ENCODE measurements around the gene DYNC1I1.

DYNC1I1 gene

DNA sequence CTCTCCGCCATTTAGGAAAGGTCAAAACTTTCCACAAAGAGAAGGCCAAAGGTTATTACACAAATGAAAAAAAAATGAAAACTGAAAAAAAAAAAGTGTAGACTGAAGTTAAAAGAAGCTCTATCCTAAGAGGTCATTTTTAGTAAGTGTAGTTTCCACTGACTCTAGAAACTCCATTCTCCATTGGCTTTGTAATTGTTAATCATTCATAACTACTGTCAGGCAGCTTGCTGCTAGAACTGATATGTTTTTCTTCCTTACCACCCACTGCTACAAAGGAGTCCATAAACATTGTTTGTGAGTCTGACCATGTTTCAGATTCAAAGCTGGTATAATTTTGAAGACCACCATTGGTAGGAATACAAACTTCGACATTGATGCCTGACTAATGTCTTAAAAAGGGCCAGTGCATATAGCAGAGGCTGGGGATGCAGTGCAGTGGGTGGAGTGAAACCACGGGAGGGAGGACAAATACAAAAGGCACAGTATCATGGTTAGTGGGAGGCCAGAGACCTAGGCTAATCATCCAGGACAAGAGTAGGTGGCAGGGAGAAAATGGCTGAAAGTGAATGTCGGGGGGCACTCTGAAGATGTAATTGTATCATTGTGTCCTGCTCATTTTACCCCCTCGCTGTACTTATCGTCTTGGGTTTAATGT is 16.9 kb upstream of the DYNC1I1 start:
- H3K9me3 ChIP-seq (replicated peaks in 1 of 11): no peaks in the 10 kb centered on the region
- no peak overlapping the region for H3K4me3 ChIP-seq
- no peaks in the 10 kb centered on the region for H3K27me3 ChIP-seq
- no peaks in the 10 kb centered on the region for H3K4me1 ChIP-seq
- no peak overlapping the region for H3K9ac ChIP-seq
- no peaks in the 10 kb centered on the region for H3K36me3 ChIP-seq
- no peak for TF ChIP-seq Cebpa-rat (IDR thresholded peaks at IDR 0.05)
- no peaks in the 10 kb centered on the region for H4K20me1 ChIP-seq
- no peak overlapping the region for H3K4me2 ChIP-seq
- H3K27ac ChIP-seq: no peak overlapping the region

DNA sequence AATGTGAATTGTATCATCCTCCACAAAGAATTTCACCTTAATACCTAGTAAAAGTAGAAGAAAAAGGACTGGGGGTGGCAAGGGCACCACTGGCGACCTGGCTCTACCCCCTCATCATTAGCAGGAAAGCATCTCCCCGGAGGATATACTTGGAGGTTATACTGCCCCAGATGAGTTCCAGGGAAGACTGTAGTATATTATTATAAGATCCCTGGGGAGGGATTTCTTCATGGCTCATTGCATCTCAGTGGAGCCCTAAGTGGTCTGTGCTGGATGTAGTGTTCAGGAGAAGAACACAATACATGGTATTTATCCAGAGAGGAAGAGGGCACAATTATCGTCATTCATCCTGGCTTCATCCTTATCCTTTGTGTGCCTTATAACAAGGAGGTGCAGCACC is 14.2 kb upstream of the DYNC1I1 start:
- Histone ChIP-seq H3K4me2 (0 out of 22 replicates have a peak overlapping the region, but pooled peaks of 1 of the 11 experiments have one; percentile 9), H3K9ac (no peak overlapping the region), H3K27ac (no peak overlapping the region), H3K4me3 (no peak overlapping the region), H3K4me1 (no peaks in the 10 kb centered on the region), H3K9me3 (replicated peaks in 1 of 11) (no peaks in the 10 kb centered on the region), H4K20me1 (no peaks in the 10 kb centered on the region), H3K27me3 (no peaks in the 10 kb centered on the region), H3K36me3 (no peaks in the 10 kb centered on the region)
- TF ChIP-seq Cebpa-rat (IDR thresholded peaks at IDR 0.05): no peak

DNA sequence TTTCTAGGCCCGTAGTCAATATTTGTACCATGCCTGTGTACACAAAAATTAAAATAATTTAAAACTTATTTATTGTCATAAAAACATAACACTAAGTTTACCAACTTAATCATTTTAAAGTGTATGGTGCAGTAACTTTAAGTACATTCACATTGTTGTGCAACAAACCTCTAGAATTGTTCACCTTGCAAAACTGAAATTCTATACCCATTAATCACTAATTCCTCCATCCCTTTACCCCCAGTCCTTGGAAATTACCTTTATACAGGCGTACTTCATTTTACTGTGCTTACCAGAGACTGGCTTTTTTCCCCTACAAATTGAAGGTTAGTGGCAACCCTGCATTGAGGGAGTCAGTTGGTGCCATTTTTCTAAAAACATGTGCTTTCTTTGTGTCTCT is 6.3 kb upstream of the DYNC1I1 start:
- Histone ChIP-seq H3K27me3 (no peaks in the 10 kb centered on the region), H3K4me3 (no peak overlapping the region)
- no peak for TF ChIP-seq Cebpa-rat (IDR thresholded peaks at IDR 0.05)

DNA sequence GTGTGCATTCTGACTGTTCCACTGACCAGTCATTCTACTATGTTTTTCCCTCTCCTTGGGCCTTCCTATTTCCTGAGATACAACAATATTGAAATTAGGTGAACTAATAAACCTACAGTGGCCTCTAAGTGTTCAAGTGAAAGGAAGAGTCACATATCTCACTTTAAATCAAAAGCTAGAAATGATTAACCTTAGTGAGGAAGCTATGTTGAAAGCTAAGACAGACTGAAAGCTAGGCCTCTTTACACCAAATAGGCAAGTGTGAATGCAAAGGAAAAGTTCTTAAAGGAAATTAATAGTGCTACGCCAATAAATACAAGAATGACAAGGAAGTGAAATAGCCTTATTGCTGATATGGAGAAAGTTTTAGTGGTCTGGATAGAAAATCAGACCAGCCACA is 5.7 kb upstream of the DYNC1I1 start:
- H3K9me3 ChIP-seq (replicated peaks in 1 of 11): no peaks in the 10 kb centered on the region
- no peaks in the 10 kb centered on the region for H3K4me1 ChIP-seq
- H4K20me1 ChIP-seq: no peaks in the 10 kb centered on the region
- H3K36me3 ChIP-seq: no peaks in the 10 kb centered on the region
- no peak for TF ChIP-seq Cebpa-rat (IDR thresholded peaks at IDR 0.05)
- H3K4me2 ChIP-seq: no peak overlapping the region
- H3K27ac ChIP-seq: no peak overlapping the region
- H3K27me3 ChIP-seq: no peaks in the 10 kb centered on the region
- H3K9ac ChIP-seq: no peak overlapping the region
- H3K4me3 ChIP-seq: no peak overlapping the region

More for the DNA sequence above, 6.3 kb upstream of the DYNC1I1 start:
- Histone ChIP-seq H4K20me1 (no peaks in the 10 kb centered on the region), H3K9me3 (replicated peaks in 1 of 11) (no peaks in the 10 kb centered on the region), H3K4me1 (no peaks in the 10 kb centered on the region), H3K4me2 (no peak overlapping the region), H3K9ac (no peak overlapping the region), H3K27ac (no peak overlapping the region), H3K36me3 (no peaks in the 10 kb centered on the region)

DNA sequence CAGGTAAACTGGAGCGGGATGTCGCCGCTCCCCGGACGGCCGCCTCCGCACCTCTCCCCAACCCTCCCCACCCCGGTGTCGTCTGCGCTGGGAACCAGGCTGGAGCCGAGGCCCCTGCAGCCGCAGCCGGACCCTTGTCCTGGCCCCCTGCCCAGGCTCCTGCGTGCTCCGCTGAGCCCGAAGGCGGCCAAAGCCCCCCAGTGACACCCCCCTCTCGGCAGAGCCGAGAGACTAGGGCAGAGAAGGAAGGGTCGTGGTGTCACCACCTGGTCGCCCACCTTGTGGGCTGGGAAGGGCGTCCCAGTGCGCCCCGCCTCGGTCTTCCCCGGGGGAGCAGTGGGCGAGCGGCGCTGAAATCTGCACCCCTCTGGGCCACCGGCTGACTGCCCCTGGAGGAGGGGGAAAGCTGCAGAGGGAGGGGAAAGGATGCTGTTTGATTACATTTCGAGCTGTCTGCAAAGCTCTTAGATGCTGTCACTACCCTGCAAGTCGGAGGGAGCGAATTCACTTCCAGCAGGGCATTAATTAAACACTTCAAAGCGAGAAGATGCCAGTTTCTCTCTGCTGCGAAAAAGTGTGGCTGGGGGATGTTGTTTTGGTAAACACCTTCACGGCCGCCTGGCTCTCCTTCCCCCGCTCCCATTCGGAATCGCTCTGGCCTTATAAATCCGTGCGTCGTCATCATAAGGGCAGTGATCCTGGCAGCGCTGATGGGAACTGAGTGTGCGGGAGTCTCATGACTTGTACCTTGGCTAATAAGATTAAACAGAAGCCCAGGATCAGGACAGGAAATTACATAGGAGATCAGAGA is 622 bp downstream of the DYNC1I1 start:
- Histone ChIP-seq H3K4me1 (peaks cover 0 to 44% (median 40%) of the 10 kb centered on the region in 10 experiments; a peak in 17 of 20 replicates), H3K9me3 (replicated peaks in 1 of 11) (no peaks in the 10 kb centered on the region), H4K20me1 (peaks cover 0 to 4% (median 0%) of the 10 kb centered on the region in 11 experiments; a peak in 3 of 22 replicates), H3K27ac (peak overlapping the region in 10 of 11 experiments; percentile 8 to 71 (median 64); a peak in 17 of 22 replicates), H3K9ac (peak overlapping the region; percentile 51 to 80 (median 72); a peak in 21 of 22 replicates), H3K36me3 (no peaks in the 10 kb centered on the region), H3K27me3 (peaks cover 0 to 9% (median 0%) of the 10 kb centered on the region in 11 experiments; a peak in 1 of 22 replicates), H3K4me2 (peak overlapping the region; percentile 91 to 99 (median 97)), H3K4me3 (peak overlapping the region; percentile 53 to 80 (median 74))
- no peak for TF ChIP-seq Cebpa-rat (IDR thresholded peaks at IDR 0.05)

DNA sequence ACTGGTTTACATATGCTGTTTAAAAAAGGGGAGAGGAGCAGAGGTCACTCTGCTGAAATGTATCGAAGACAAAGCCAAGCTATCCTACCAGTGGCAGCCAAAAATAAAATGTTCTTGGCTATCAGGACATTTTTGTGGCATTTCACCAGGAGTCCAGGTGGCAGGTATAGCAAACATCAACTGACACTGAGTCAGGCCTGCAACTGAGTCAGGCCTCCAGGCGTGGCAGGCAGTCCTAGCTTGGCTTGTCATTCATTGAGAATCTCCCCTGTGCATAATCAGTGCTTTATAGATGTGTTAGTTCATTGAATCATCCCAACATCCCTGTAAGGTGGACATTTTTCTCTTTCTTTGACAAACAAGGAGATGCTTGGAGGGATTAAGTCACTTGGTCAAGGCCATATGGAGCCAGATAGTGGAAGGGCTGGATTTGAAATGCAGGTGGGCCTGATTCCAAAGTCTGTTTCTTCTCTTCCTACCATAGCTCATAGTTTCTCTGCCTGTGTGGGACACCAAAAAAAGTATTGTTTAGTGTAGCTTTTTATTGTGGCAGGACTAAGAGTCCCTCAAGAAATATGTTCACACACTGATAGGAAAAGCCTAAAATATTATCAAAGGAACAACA is 4.3 kb downstream of the DYNC1I1 start:
- TF ChIP-seq Cebpa-rat (IDR thresholded peaks at IDR 0.05): no peak
- H3K27ac ChIP-seq: no peak overlapping the region
- peaks cover 0 to 44% (median 40%) of the 10 kb centered on the region in 10 experiments; a peak in 17 of 20 replicates for H3K4me1 ChIP-seq
- no peaks in the 10 kb centered on the region for H3K9me3 ChIP-seq (replicated peaks in 1 of 11)
- H3K27me3 ChIP-seq: peaks cover 0 to 9% (median 0%) of the 10 kb centered on the region in 11 experiments; a peak in 1 of 22 replicates
- H3K9ac ChIP-seq: 0 out of 22 replicates have a peak overlapping the region, but pooled peaks of 1 of the 11 experiments have one; percentile 6
- H3K36me3 ChIP-seq: no peaks in the 10 kb centered on the region
- H3K4me2 ChIP-seq: peak overlapping the region in 9 of 11 experiments; percentile 30 to 71 (median 63); a peak in 18 of 22 replicates
- H4K20me1 ChIP-seq: peaks cover 0 to 4% (median 0%) of the 10 kb centered on the region in 11 experiments; a peak in 3 of 22 replicates
- no peak overlapping the region for H3K4me3 ChIP-seq

DNA sequence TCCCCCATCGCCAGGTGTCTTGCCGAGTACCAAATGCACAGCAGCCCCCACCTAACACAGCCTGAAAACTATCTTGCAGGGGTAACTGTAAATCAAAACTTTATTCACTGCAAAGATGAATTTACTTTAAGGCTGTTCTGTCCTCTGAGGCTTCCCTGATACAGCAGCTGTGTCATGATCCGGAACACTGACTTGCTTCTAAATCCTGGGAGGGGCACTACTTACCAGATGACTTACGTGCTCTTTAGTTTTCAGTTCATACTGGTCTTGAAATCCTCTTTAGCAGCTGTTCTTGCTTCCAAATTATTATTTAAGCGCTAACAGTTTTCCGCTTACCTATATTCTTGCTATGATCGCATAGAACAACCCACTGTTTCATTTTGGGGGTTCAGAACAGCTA is 4.9 kb downstream of the DYNC1I1 start:
- H3K27ac ChIP-seq: no peak overlapping the region
- H3K4me2 ChIP-seq: peak overlapping the region in 9 of 11 experiments; percentile 30 to 71 (median 63); a peak in 18 of 22 replicates
- H4K20me1 ChIP-seq: peaks cover 0 to 4% (median 0%) of the 10 kb centered on the region in 11 experiments; a peak in 3 of 22 replicates
- peak overlapping the region in 1 of 11 experiments; percentile 6; a peak in 1 of 22 replicates for H3K9ac ChIP-seq
- 0 out of 22 replicates have a peak, but pooled peaks cover 0 to 3% (median 0%) of the 10 kb centered on the region in 11 experiments for H3K9me3 ChIP-seq (replicated peaks in 1 of 11)
- no peak overlapping the region for H3K4me3 ChIP-seq
- no peak for TF ChIP-seq Cebpa-rat (IDR thresholded peaks at IDR 0.05)
- no peaks in the 10 kb centered on the region for H3K36me3 ChIP-seq
- H3K27me3 ChIP-seq: peaks cover 0 to 9% (median 0%) of the 10 kb centered on the region in 11 experiments; a peak in 1 of 22 replicates
- H3K4me1 ChIP-seq: peaks cover 0 to 44% (median 40%) of the 10 kb centered on the region in 10 experiments; a peak in 17 of 20 replicates

DNA sequence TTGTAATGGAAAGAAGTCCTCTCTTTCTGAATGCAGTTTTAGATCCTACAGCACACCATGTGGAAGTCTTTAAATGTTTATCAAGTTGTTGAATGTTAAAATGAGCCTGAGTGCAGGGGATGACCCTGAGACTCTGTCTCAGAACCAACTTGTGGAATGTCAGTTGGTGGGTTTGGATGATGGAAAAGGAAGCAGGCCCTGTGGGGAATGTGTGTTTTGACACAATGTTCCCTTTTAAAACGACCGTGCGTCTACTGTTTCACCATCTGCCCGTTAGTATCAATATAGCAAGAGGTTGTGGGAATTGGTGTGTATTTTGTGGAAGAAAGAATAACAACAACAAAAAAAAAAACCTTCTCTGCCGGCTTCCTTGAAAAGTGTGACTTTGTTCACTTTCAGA is 8.3 kb downstream of the DYNC1I1 start:
- H3K9me3 ChIP-seq (replicated peaks in 1 of 11): peaks cover 0 to 9% (median 0%) of the 10 kb centered on the region in 11 experiments; a peak in 6 of 22 replicates
- no peak overlapping the region for H3K4me3 ChIP-seq
- H3K27ac ChIP-seq: no peak overlapping the region
- no peak overlapping the region for H3K4me2 ChIP-seq
- H3K27me3 ChIP-seq: no peaks in the 10 kb centered on the region
- H3K4me1 ChIP-seq: peaks cover 0 to 22% (median 19%) of the 10 kb centered on the region in 10 experiments; a peak in 16 of 20 replicates
- no peak overlapping the region for H3K9ac ChIP-seq
- no peaks in the 10 kb centered on the region for H3K36me3 ChIP-seq
- H4K20me1 ChIP-seq: no peaks in the 10 kb centered on the region; a peak in 2 of 22 replicates
- no peak for TF ChIP-seq Cebpa-rat (IDR thresholded peaks at IDR 0.05)

All from BLaER1 treated with 17β-estradiol and CSF1 and Interleukin-3, amounts not matched to agents 10 nM and 100 nM (cell line).